ENCODE data around the gene PLEKHG5.

- TF ChIP-seq CTCF (IDR thresholded peaks at IDR 0.05) (no peak), POLR2A (IDR thresholded peaks at IDR 0.05) (no peak)
Measured at GRCh38 chr1:6426277-6426971, 65.0 kb downstream of the PLEKHG5 start.
